CD14-positive monocyte (primary cell): Measurements from ENCODE around the gene CATSPER1. TPM values are rescaled to one million over a fixed set of nuclear protein-coding genes. Genes with fewer than 3 reads are reported as not detected.
"Not testable (repeated sequence)": the region's sequence is repeated elsewhere in the genome, so short reads cannot be mapped to it uniquely, and the experiment has no call there.

Source experiments
- DNase-seq, 3 donors: peaks; one replicate each; pipeline ENCODE4 v3.0.0-alpha.2; 2011 to 2022
- H2AFZ ChIP-seq: 2 replicates; pipeline ENCODE4 v1.6.0; 2012; ENCODE audit warnings: mild to moderate bottlenecking, low read depth, low read length, inconsistent platforms; ENCODE audit not compliant: insufficient read depth, poor library complexity, severe bottlenecking
- H3K27ac ChIP-seq, 2 donors: 1 replicate in 1 of 2; 2 replicates in 1 of 2; pipeline ENCODE4 v1.5.1; 2012 to 2013; ENCODE audit warnings: low read length in 2 of 2, control low read depth in 1 of 2, inconsistent platforms in 1 of 2, low read depth in 1 of 2, mild to moderate bottlenecking in 1 of 2
- H3K27me3 ChIP-seq, 2 donors: one replicate each; pipeline versions ENCODE4 v1.6.0 to v1.6.1; 2011 to 2013; ENCODE audit warnings: low read length in 2 of 2; ENCODE audit not compliant: control insufficient read depth in 2 of 2, insufficient read depth in 2 of 2
- H3K36me3 ChIP-seq, 2 donors: replicated peaks in 1 of 2; 1 replicate in 1 of 2; 2 replicates in 1 of 2; pipeline versions ENCODE4 v1.5.1 to v1.6.1; 2012 to 2013; ENCODE audit warnings: low read length in 2 of 2, control low read depth in 1 of 2, inconsistent platforms in 1 of 2, mild to moderate bottlenecking in 1 of 2; ENCODE audit not compliant: insufficient read depth in 2 of 2, control insufficient read depth in 1 of 2
- H3K4me1 ChIP-seq, 2 donors: 1 replicate in 1 of 2; 2 replicates in 1 of 2; pipeline versions ENCODE4 v1.5.1 to v1.6.1; 2012 to 2013; ENCODE audit warnings: low read length in 2 of 2, control low read depth in 1 of 2, inconsistent platforms in 1 of 2, mild to moderate bottlenecking in 1 of 2, moderate library complexity in 1 of 2; ENCODE audit not compliant: insufficient read depth in 2 of 2, control insufficient read depth in 1 of 2
- H3K4me2 ChIP-seq: replicated peaks from 2 replicates; pipeline ENCODE3; 2012; ENCODE audit warnings: low read length, moderate library complexity, mild to moderate bottlenecking; ENCODE audit not compliant: poor library complexity, severe bottlenecking; ENCODE audit errors: extremely low read depth
- H3K4me3 ChIP-seq, 3 experiments: fragments of 200-600 bp in 1 of 3; sonication (generic) in 1 of 3; replicated peaks in 1 of 3; 1 replicate in 2 of 3; 2 replicates in 1 of 3; pipeline ENCODE4 v1.5.1; 2011 to 2013; ENCODE audit warnings: low read length in 3 of 3, mild to moderate bottlenecking in 3 of 3, control low read depth in 2 of 3, low read depth in 2 of 3, inconsistent platforms in 1 of 3, moderate library complexity in 1 of 3
- H3K79me2 ChIP-seq: 2 replicates; pipeline ENCODE4 v1.6.0; 2012; ENCODE audit warnings: mild to moderate bottlenecking, control low read depth, inconsistent platforms, low read length, moderate library complexity; ENCODE audit not compliant: insufficient read depth
- H3K9ac ChIP-seq: 2 replicates; pipeline ENCODE4 v1.6.0; 2017; ENCODE audit warnings: low read length, mild to moderate bottlenecking; ENCODE audit not compliant: insufficient read depth, poor library complexity, severe bottlenecking
- H3K9me3 ChIP-seq, 2 donors: replicated peaks in 1 of 2; 1 replicate in 1 of 2; 2 replicates in 1 of 2; pipeline versions ENCODE4 v1.5.1 to v1.6.1; 2012 to 2013; ENCODE audit warnings: low read length in 2 of 2, control low read depth in 1 of 2; ENCODE audit not compliant: control insufficient read depth in 1 of 2, insufficient read depth in 1 of 2
- H4K20me1 ChIP-seq: 2 replicates; pipeline ENCODE4 v1.6.0; 2012; ENCODE audit warnings: mild to moderate bottlenecking, low read length, control low read depth, moderate library complexity; ENCODE audit not compliant: insufficient read depth
- H3K27ac Mint-ChIP-seq, 7 donors: one replicate each; pipeline ENCODE4 v1.8.0; 2020; ENCODE audit warnings: mild to moderate bottlenecking in 7 of 7, mixed read lengths in 7 of 7, moderate library complexity in 6 of 7, inconsistent platforms in 2 of 7
- H3K27me3 Mint-ChIP-seq, 3 donors: one replicate each; pipeline ENCODE4 v1.8.0; 2021 to 2022; ENCODE audit warnings: low read depth in 3 of 3, mild to moderate bottlenecking in 3 of 3, mixed read lengths in 3 of 3, moderate library complexity in 3 of 3, inconsistent platforms in 1 of 3
- H3K36me3 Mint-ChIP-seq, 2 donors: one replicate each; pipeline ENCODE4 v1.8.0; 2020; ENCODE audit warnings: mixed read lengths in 2 of 2, inconsistent platforms in 1 of 2, mild to moderate bottlenecking in 1 of 2
- H3K4me1 Mint-ChIP-seq: one replicate; pipeline ENCODE4 v1.8.0; 2020; ENCODE audit warnings: mild to moderate bottlenecking, mixed read lengths
- H3K4me3 Mint-ChIP-seq, 2 donors: one replicate each; pipeline ENCODE4 v1.8.0; 2020; ENCODE audit warnings: mild to moderate bottlenecking in 2 of 2, mixed read lengths in 2 of 2, moderate library complexity in 1 of 2
- H3K9me3 Mint-ChIP-seq, 7 donors: one replicate each; pipeline ENCODE4 v1.8.0; 2020 to 2022; ENCODE audit warnings: mixed read lengths in 7 of 7, mild to moderate bottlenecking in 6 of 7, moderate library complexity in 6 of 7, inconsistent platforms in 2 of 7
- CTCF ChIP-seq: fragments of 200-600 bp; IDR thresholded peaks from one replicate; pipeline ENCODE4 v1.8.0; 2022; ENCODE audit warnings: antibody characterized with exemption, mild to moderate bottlenecking
- WGBS: methylation state at CpG from one replicate; pipeline ENCODE4 v1.1.5; 2013; ENCODE audit warnings: missing lambda C conversion rate; ENCODE audit not compliant: insufficient coverage; 5-methylcytosine and 5-hydroxymethylcytosine counted together
- intact Hi-C, 2 donors: fragments of 100-400 bp; cut with micrococcal nuclease; formaldehyde crosslinking; loops; one replicate each; pipeline versions ENCODE4 v1.15.0 to v1.15.1; 2023
- polyA plus RNA-seq, 3 donors: library from polyadenylated mRNA; depleted of rRNA in 1 of 3; unstranded in 2 of 3; stranded (reverse) in 1 of 3; fragments of 300-500 nt in 2 of 3; fragments of >200 nt in 1 of 3; fragmentation: Illumina TruSeq in 2 of 3; gene quantifications; 1 replicate in 2 of 3; 2 replicates in 1 of 3; pipeline ENCODE4 v1.2.3, GENCODE V29; 2012 to 2021

The CATSPER1 gene
- polyA plus RNA-seq, 3 donors: 15.4 to 24.1 (median 22.0) TPM

GRCh38 chr11:66035653-66036333, 9.5 kb upstream of the CATSPER1 start:
- no peaks in the 10 kb centered on the region for H3K4me1 Mint-ChIP-seq
- no peak overlapping the region for H3K4me3 ChIP-seq
- H3K4me3 Mint-ChIP-seq: no peak overlapping the region
- H3K9me3 Mint-ChIP-seq: peaks cover 0 to 11% (median 4%) of the 10 kb centered on the region in 7 donors
- H3K27me3 Mint-ChIP-seq: peaks cover 9 to 18% (median 14%) of the 10 kb centered on the region in 3 donors
- no peaks in the 10 kb centered on the region for H3K36me3 ChIP-seq
- H3K79me2 ChIP-seq: no peaks in the 10 kb centered on the region
- H3K27ac ChIP-seq: no peak overlapping the region
- H3K4me2 ChIP-seq: no peak overlapping the region
- H4K20me1 ChIP-seq: no peaks in the 10 kb centered on the region
- H3K27me3 ChIP-seq: peaks cover 0 to 3% of the 10 kb centered on the region in 2 donors
- H2AFZ ChIP-seq: no peak overlapping the region
- WGBS: 93% methylated on average over 7 of the region's 9 CpGs
- no peak overlapping the region for H3K9ac ChIP-seq
- no peaks in the 10 kb centered on the region for H3K9me3 ChIP-seq
- TF ChIP-seq CTCF: no peak
- H3K36me3 Mint-ChIP-seq: no peaks in the 10 kb centered on the region
- H3K4me1 ChIP-seq: no peaks in the 10 kb centered on the region
- intact Hi-C loops: no loop called here
- H3K27ac Mint-ChIP-seq: peak overlapping the region in 1 of 7 donors; percentile 55
- no peak for DNase-seq

GRCh38 chr11:66032957-66033735, 6.9 kb upstream of the CATSPER1 start:
- TF ChIP-seq CTCF: no peak
- H3K9ac ChIP-seq: no peak overlapping the region
- Mint-ChIP-seq H3K27me3 (peaks cover 14 to 26% (median 16%) of the 10 kb centered on the region in 3 donors), H3K4me3 (no peak overlapping the region), H3K9me3 (peaks cover 0 to 11% (median 4%) of the 10 kb centered on the region in 7 donors), H3K36me3 (no peaks in the 10 kb centered on the region), H3K4me1 (no peaks in the 10 kb centered on the region), H3K27ac (no peak overlapping the region)
- no peak overlapping the region for H3K4me2 ChIP-seq
- H3K79me2 ChIP-seq: no peaks in the 10 kb centered on the region
- H3K4me1 ChIP-seq: no peaks in the 10 kb centered on the region
- no peaks in the 10 kb centered on the region for H3K36me3 ChIP-seq
- H3K9me3 ChIP-seq: no peaks in the 10 kb centered on the region
- no peak overlapping the region for H2AFZ ChIP-seq
- H3K27me3 ChIP-seq: peaks cover 0 to 3% of the 10 kb centered on the region in 2 donors
- H3K4me3 ChIP-seq: no peak overlapping the region
- H4K20me1 ChIP-seq: no peaks in the 10 kb centered on the region
- WGBS: 100% methylated on average over 1 of the region's 8 CpGs
- intact Hi-C loops: no loop called here
- no peak for DNase-seq
- no peak overlapping the region for H3K27ac ChIP-seq

- H3K27me3 ChIP-seq, H3K36me3 Mint-ChIP-seq, H3K36me3 ChIP-seq, H3K9me3 Mint-ChIP-seq, H3K4me3 Mint-ChIP-seq, H4K20me1 ChIP-seq, H3K4me3 ChIP-seq, DNase-seq, H3K27ac ChIP-seq, H3K4me2 ChIP-seq, H2AFZ ChIP-seq, H3K9me3 ChIP-seq, H3K9ac ChIP-seq: not testable (repeated sequence)
- Histone ChIP-seq H3K4me1 (peaks cover 31 to 32% of the 10 kb centered on the region in 2 donors), H3K79me2 (peaks cover 11% of the 10 kb centered on the region)
- 100% methylated on average over 1 of the region's 5 CpGs for WGBS
- intact Hi-C loops: loop anchor here in 1 of 2 donors (2.0 to 5.0 kb wide), 2 partner anchors 20 to 36 kb away; partner anchors contain the start of genes BANF1 and EIF1AD
- Mint-ChIP-seq H3K27me3 (peaks cover 14 to 18% (median 18%) of the 10 kb centered on the region in 3 donors), H3K27ac (peak overlapping the region in 1 of 7 donors; percentile 77), H3K4me1 (peaks cover 31% of the 10 kb centered on the region)
Observed at GRCh38 chr11:66023186-66023440, 3.2 kb downstream of the CATSPER1 start.
